HFFc6 (cell line): ENCODE measurements around the gene OR51V1. TPM values are rescaled to one million over a fixed set of nuclear protein-coding genes. Genes with fewer than 3 reads are reported as not detected.

ENCODE experiments used
- DNase-seq: peaks from one replicate; pipeline ENCODE4 v3.0.0-alpha.2; 2018
- H3K27ac Mint-ChIP-seq: 2 replicates; pipeline ENCODE4 v1.8.0; 2020; ENCODE audit warnings: mild to moderate bottlenecking, mixed read lengths
- H3K27me3 Mint-ChIP-seq: 2 replicates; pipeline ENCODE4 v1.8.0; 2021; ENCODE audit warnings: mild to moderate bottlenecking, moderate library complexity, mixed read lengths; ENCODE audit not compliant: insufficient read depth
- H3K36me3 Mint-ChIP-seq: 2 replicates; pipeline ENCODE4 v1.8.0; 2021; ENCODE audit warnings: low read depth, mixed read lengths
- H3K4me1 Mint-ChIP-seq: 2 replicates; pipeline ENCODE4 v1.8.0; 2020; ENCODE audit warnings: low read depth, mixed read lengths
- H3K4me3 Mint-ChIP-seq: 2 replicates; pipeline ENCODE4 v1.8.0; 2020; ENCODE audit warnings: mild to moderate bottlenecking, moderate library complexity, mixed read lengths
- H3K9me3 Mint-ChIP-seq: 2 replicates; pipeline ENCODE4 v1.8.0; 2020; ENCODE audit warnings: mild to moderate bottlenecking, mixed read lengths
- total RNA-seq, 6 experiments: library from RNA; stranded (reverse); fragmentation: NEBNext Ultra II Directional; extraction: Animal tissue kit (Norgen Biotek cat#: 25700); gene quantifications; 2 replicates in 1 of 6; 3 replicates in 5 of 6; pipeline ENCODE4 v1.2.3, GENCODE V29; 2021
- TF ChIP-seq, protein P1 (sequence below): fragments of 200-600 bp; sonication (generic); IDR thresholded peaks from 2 replicates; pipeline ENCODE4 v1.5.0; 2021; ENCODE audit warnings: antibody characterized with exemption, mild to moderate bottlenecking

OR51V1 gene
- total RNA-seq, 6 experiments from 2014 or later, result not detected

DNA sequence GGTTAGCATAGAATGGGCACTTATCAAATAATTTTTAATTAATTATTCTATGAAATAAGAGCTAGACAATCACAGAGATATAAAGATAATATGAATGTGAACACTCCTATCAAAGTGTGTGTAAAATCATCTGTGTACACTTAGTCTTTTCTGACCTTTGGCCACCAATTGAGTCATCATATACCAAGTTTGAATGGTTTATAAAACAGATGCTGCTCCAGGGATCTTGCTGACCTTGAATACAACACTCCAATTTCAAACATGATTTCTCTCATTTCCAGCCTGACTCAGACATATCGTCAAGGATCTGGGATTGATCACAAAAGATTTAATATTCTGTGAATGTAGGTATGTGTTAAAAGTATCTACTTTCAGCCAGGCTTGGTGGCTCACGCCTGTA, 2.9 kb upstream of the OR51V1 start:
- Mint-ChIP-seq H3K4me1 (peaks cover 39% of the 10 kb centered on the region), H3K36me3 (no peaks in the 10 kb centered on the region), H3K27ac (no peak overlapping the region), H3K4me3 (no peak overlapping the region), H3K27me3 (no peaks in the 10 kb centered on the region), H3K9me3 (no peaks in the 10 kb centered on the region)
- no peak for DNase-seq
- TF ChIP-seq, protein P1, sequence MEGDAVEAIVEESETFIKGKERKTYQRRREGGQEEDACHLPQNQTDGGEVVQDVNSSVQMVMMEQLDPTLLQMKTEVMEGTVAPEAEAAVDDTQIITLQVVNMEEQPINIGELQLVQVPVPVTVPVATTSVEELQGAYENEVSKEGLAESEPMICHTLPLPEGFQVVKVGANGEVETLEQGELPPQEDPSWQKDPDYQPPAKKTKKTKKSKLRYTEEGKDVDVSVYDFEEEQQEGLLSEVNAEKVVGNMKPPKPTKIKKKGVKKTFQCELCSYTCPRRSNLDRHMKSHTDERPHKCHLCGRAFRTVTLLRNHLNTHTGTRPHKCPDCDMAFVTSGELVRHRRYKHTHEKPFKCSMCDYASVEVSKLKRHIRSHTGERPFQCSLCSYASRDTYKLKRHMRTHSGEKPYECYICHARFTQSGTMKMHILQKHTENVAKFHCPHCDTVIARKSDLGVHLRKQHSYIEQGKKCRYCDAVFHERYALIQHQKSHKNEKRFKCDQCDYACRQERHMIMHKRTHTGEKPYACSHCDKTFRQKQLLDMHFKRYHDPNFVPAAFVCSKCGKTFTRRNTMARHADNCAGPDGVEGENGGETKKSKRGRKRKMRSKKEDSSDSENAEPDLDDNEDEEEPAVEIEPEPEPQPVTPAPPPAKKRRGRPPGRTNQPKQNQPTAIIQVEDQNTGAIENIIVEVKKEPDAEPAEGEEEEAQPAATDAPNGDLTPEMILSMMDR, result no peak

DNA sequence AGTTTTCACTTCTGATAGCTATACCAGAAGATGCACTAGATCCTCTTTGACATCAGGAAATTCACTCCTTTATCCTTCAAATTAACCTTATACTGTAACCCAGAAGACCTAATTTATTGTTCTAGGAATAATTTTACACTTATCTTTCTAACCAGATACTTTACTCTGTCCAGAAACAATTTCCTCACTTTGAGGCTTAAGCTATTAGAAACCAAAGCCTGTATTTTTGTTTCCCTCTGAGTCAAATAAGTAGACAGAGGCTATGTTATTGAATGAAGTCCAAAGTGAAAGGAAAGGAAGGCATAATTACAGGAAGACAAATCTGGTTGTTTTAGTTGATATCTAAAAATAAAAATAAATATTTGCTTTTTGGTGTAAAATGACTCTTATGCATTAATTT, 2.2 kb downstream of the OR51V1 start:
- Mint-ChIP-seq H3K27ac (no peak overlapping the region), H3K27me3 (no peaks in the 10 kb centered on the region), H3K9me3 (no peaks in the 10 kb centered on the region), H3K36me3 (no peaks in the 10 kb centered on the region), H3K4me3 (no peak overlapping the region), H3K4me1 (peaks cover 51% of the 10 kb centered on the region)
- TF ChIP-seq, protein P1, result no peak
- DNase-seq, result no peak

DNA sequence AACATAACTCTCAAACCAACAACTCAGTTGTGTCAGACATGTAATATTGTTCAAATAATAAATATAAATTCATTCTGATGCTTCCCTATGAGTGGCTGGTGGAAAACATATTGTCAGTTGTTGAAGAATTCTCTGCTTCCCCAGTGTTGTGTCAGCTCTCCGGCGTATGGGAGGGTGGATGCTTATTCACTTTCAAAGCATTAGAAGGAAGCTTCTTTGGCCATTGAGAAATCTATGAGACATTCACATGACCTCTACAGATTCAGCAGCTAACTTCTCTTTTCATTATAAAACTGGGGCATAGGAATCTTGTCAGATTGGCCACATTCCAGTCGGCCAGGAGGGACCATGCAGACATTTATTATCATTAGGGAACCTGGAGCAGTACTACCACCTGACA, 2.9 kb downstream of the OR51V1 start:
- Mint-ChIP-seq H3K9me3 (no peaks in the 10 kb centered on the region), H3K27ac (0 out of 2 replicates have a peak overlapping the region, but pooled peaks have one; percentile 7), H3K4me1 (peaks cover 47% of the 10 kb centered on the region), H3K27me3 (no peaks in the 10 kb centered on the region), H3K4me3 (peak overlapping the region; percentile 5; the same call in 1 of the 2 replicates), H3K36me3 (no peaks in the 10 kb centered on the region)
- TF ChIP-seq, protein P1, result no peak
- peak; percentile 54 for DNase-seq

DNA sequence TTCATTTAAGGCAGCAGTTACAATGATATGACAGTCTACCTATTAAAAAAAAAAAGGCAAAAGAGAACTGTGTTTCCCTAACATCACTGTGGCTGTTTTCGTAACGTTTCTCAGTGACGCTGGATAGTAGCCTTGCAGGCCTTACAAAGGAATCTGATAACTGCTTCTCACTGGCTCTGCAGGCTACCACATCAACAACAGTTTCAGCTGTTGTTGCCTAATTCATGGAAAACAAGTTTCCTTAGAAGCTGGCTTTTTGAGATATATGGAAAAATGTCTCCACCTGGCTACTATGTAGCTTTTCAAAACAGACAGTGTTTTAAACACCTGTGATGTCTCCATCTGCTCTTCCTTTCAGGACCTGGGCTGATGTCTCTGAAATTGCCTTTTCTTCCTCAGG, 3.8 kb downstream of the OR51V1 start:
- TF ChIP-seq, protein P1, result no peak
- no peak for DNase-seq
- H3K36me3 Mint-ChIP-seq, result no peaks in the 10 kb centered on the region
- no peaks in the 10 kb centered on the region for H3K9me3 Mint-ChIP-seq
- no peak overlapping the region for H3K4me3 Mint-ChIP-seq
- no peak overlapping the region for H3K27ac Mint-ChIP-seq
- no peaks in the 10 kb centered on the region for H3K27me3 Mint-ChIP-seq
- peaks cover 40% of the 10 kb centered on the region for H3K4me1 Mint-ChIP-seq

DNA sequence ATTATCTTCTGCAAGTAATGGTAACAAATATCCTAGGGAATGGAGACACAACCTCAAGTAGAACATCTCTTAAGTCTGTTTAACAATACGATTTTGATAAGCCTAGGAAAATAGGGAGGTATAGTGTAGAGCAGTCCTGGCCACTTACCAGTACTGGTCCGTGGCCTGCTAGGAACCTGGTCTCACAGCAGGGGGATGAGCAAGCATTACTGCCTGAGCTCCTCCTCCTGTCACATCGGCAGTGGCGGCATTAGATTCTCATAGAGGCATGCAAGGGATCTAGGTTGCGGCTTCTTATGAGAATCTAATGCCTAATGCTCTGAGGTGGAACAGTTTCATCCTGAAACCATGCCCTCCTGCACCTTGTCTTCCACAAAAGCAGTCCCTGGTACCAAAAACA, 4.4 kb downstream of the OR51V1 start:
- TF ChIP-seq, protein P1, result no peak
- Mint-ChIP-seq H3K27ac (no peak overlapping the region), H3K27me3 (no peaks in the 10 kb centered on the region), H3K36me3 (no peaks in the 10 kb centered on the region), H3K9me3 (no peaks in the 10 kb centered on the region), H3K4me1 (peaks cover 33% of the 10 kb centered on the region), H3K4me3 (no peak overlapping the region)
- DNase-seq, result no peak

DNA sequence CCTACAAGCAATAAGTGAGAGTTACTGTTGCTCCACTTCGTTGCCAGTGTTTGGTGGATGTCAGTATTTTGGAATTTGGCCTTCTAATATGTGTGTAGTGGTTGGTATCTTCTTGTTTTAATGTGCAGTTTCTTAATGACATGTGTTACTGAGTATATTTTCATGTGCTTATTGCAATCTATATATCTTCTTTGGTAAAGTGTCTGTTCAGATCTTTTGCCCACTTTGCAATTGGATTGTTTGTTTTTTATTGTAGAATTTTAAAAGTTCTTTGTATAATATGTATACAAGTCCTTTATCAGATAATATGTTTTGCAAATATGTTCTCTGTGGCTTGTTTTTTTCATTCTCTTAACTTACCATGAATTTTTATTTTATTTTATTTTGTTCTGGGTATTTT, 7.7 kb downstream of the OR51V1 start:
- no peak for DNase-seq
- Mint-ChIP-seq H3K4me3 (no peak overlapping the region), H3K27me3 (no peaks in the 10 kb centered on the region; the same call in none of the 2 replicates), H3K36me3 (no peaks in the 10 kb centered on the region), H3K9me3 (no peaks in the 10 kb centered on the region), H3K4me1 (peaks cover 15% of the 10 kb centered on the region), H3K27ac (no peak overlapping the region)
- TF ChIP-seq, protein P1, result no peak
